CD4-positive, CD25-positive, alpha-beta regulatory T cell (primary cell): ENCODE results near the gene STBD1. TPM values are rescaled to one million over a fixed set of nuclear protein-coding genes. Genes with fewer than 3 reads are reported as not detected.

Experiments
- ATAC-seq, 2 donors: fragments of 150-1000 bp; cut with Tn5 transposase; one replicate each; pipeline ENCODE4 v1.10.0; 2021; ENCODE audit warnings: low read depth in 2 of 2, moderate number of reproducible peaks in 2 of 2, moderate library complexity in 1 of 2
- DNase-seq, 3 donors: peaks; one replicate each; pipeline versions ENCODE4 v3.0.0 to v3.0.0-alpha.2; 2012 to 2022; ENCODE audit warnings: mixed read lengths in 1 of 3
- H3K27ac ChIP-seq: one replicate; pipeline ENCODE4 v1.7.0; 2013; ENCODE audit warnings: mild to moderate bottlenecking, low read length; ENCODE audit not compliant: insufficient read depth, poor library complexity, severe bottlenecking
- H3K27me3 ChIP-seq: one replicate; pipeline ENCODE4 v1.7.0; 2013; ENCODE audit warnings: low read length; ENCODE audit not compliant: control insufficient read depth, insufficient read depth
- H3K36me3 ChIP-seq: one replicate; pipeline ENCODE4 v1.7.0; 2013; ENCODE audit warnings: mild to moderate bottlenecking, low read length, moderate library complexity; ENCODE audit not compliant: control insufficient read depth, insufficient read depth
- H3K4me1 ChIP-seq: 2 replicates; pipeline ENCODE4 v1.7.0; 2013; ENCODE audit warnings: mild to moderate bottlenecking, low read length; ENCODE audit not compliant: insufficient read depth, control insufficient read depth, poor library complexity, severe bottlenecking
- H3K4me3 ChIP-seq: one replicate; pipeline ENCODE4 v1.7.0; 2013; ENCODE audit warnings: low read depth, mild to moderate bottlenecking, low read length, moderate library complexity
- H3K9me3 ChIP-seq, 2 experiments: 1 replicate in 1 of 2; 2 replicates in 1 of 2; pipeline ENCODE4 v1.7.0; 2013; ENCODE audit warnings: low read length in 2 of 2, mild to moderate bottlenecking in 1 of 2, moderate library complexity in 1 of 2; ENCODE audit not compliant: control insufficient read depth in 2 of 2
- H3K27ac Mint-ChIP-seq, 3 donors: one replicate each; pipeline ENCODE4 v1.8.0; 2020 to 2022; ENCODE audit warnings: mild to moderate bottlenecking in 3 of 3, mixed read lengths in 3 of 3, moderate library complexity in 2 of 3
- H3K27me3 Mint-ChIP-seq: one replicate; pipeline ENCODE4 v1.8.0; 2022; ENCODE audit warnings: mild to moderate bottlenecking, mixed read lengths
- H3K36me3 Mint-ChIP-seq: one replicate; pipeline ENCODE4 v1.8.0; 2020; ENCODE audit warnings: mixed read lengths
- H3K4me1 Mint-ChIP-seq, 4 donors: one replicate each; pipeline ENCODE4 v1.8.0; 2020 to 2022; ENCODE audit warnings: mixed read lengths in 4 of 4, mild to moderate bottlenecking in 1 of 4
- H3K4me3 Mint-ChIP-seq, 4 donors: one replicate each; pipeline ENCODE4 v1.8.0; 2020 to 2022; ENCODE audit warnings: mild to moderate bottlenecking in 4 of 4, mixed read lengths in 4 of 4, moderate library complexity in 3 of 4
- H3K9me3 Mint-ChIP-seq, 7 donors: one replicate each; pipeline ENCODE4 v1.8.0; 2020 to 2022; ENCODE audit warnings: mixed read lengths in 7 of 7, mild to moderate bottlenecking in 3 of 7, moderate library complexity in 2 of 7
- polyA plus RNA-seq, 4 donors: library from polyadenylated mRNA; unstranded; fragments of 300-500 nt; fragmentation: Illumina TruSeq; gene quantifications; one replicate each; pipeline ENCODE4 v1.2.3, GENCODE V29; 2021
- total RNA-seq: library from RNA; stranded (reverse); gene quantifications from one replicate; pipeline ENCODE4 v1.2.3, GENCODE V29; 2022

STBD1 gene
- total RNA-seq (0.47 TPM), polyA plus RNA-seq (1 to 10 TPM in 1 of 4 donors, under 1 TPM in 3; 0.17 to 1.5 (median 0.37) TPM)

DNA sequence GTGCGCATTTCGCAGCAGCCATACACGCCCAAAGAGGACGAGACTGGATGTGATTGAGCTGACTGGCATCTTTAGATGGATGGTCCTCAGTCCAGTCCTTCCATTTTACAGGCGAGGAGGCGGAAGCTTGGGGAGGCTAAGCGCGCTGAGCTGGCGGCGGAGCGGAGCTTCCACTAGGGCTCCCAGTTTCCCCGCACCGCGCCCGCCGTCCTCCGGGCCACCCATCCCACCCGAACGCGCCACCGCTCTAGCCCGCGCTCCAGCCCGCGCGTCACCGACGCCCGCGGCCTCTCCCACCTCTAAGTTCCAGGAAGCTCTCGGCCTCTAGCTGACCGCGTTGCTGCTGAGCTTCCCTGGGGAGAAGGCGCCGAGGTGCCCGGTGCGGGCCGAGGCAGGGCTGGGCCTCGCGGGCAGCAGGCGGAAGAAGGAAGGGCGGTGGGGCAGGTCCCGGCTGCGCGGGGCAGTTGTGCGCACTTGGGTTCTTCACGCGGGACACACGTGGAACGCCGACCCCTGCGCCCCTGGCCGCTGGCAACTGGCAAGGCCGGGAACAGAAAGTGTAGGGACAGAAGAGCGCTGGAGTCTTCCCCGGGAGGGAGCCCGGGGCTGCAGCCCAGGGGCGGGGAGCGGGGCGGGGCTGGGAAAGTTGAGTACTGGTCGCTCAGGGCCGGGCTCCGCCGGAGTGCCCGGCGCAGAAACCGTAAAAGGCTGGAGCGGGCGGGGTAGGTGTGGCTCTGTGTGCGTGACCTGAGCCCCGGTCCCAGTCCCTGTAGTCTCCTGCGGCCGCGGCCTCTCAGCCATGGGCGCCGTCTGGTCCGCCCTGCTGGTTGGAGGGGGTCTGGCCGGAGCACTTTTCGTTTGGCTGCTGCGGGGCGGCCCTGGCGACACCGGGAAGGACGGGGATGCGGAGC is at the start of gene STBD1:
Gene STBD1, plus strand, starts transcription at position 763 of the 911 bp plus-strand sequence. Its CDS starts 37 bp downstream, at position 800.
- H3K9me3 ChIP-seq = no peaks in the 10 kb centered on the region
- H3K4me1 ChIP-seq = peaks cover 32% of the 10 kb centered on the region
- Mint-ChIP-seq H3K9me3 (peaks cover 0 to 2% (median 1%) of the 10 kb centered on the region in 7 donors), H3K4me3 (peak within 1 kb of the TSS; percentile 75 to 86 (median 82)), H3K27me3 (peaks cover 28% of the 10 kb centered on the region), H3K36me3 (no peaks in the 10 kb centered on the region), H3K4me1 (peaks cover 8 to 44% (median 17%) of the 10 kb centered on the region in 4 donors), H3K27ac (peak within 1 kb of the TSS in 2 of 3 donors; percentile 9 to 48)
- H3K27ac ChIP-seq = no peak within 1 kb of the TSS
- H3K27me3 ChIP-seq = no peaks in the 10 kb centered on the region
- ATAC-seq = peak; percentile 11 to 32
- peak in 2 of 3 donors; percentile 2 to 34 for DNase-seq
- H3K36me3 ChIP-seq = no peaks in the 10 kb centered on the region
- peak within 1 kb of the TSS; percentile 61 for H3K4me3 ChIP-seq

- H3K27me3 Mint-ChIP-seq = peaks cover 60% of the 10 kb centered on the region
- no peaks in the 10 kb centered on the region for H3K9me3 Mint-ChIP-seq
- Histone ChIP-seq H3K27me3 (peaks cover 21% of the 10 kb centered on the region), H3K27ac (no peak overlapping the region), H3K4me1 (no peaks in the 10 kb centered on the region), H3K4me3 (no peak overlapping the region), H3K9me3 (no peaks in the 10 kb centered on the region), H3K36me3 (no peaks in the 10 kb centered on the region)
- no peaks in the 10 kb centered on the region for H3K36me3 Mint-ChIP-seq
- DNase-seq (no peak), ATAC-seq (no peak)
- H3K4me1 Mint-ChIP-seq = no peaks in the 10 kb centered on the region
- no peak overlapping the region for H3K4me3 Mint-ChIP-seq
- H3K27ac Mint-ChIP-seq = no peak overlapping the region
These were observed 49.6 kb upstream of the STBD1 start for GRCh38 chr4:76256968-76257367.

GRCh38 chr4:76257824-76258223 is 48.7 kb upstream of the STBD1 start:
- DNase-seq = no peak
- Mint-ChIP-seq H3K36me3 (no peaks in the 10 kb centered on the region), H3K27me3 (peaks cover 56% of the 10 kb centered on the region), H3K4me1 (no peaks in the 10 kb centered on the region), H3K27ac (no peak overlapping the region), H3K9me3 (no peaks in the 10 kb centered on the region), H3K4me3 (no peak overlapping the region)
- peaks cover 13% of the 10 kb centered on the region for H3K27me3 ChIP-seq
- no peaks in the 10 kb centered on the region for H3K36me3 ChIP-seq
- no peak overlapping the region for H3K27ac ChIP-seq
- ATAC-seq = no peak
- H3K4me3 ChIP-seq = no peak overlapping the region
- H3K4me1 ChIP-seq = no peaks in the 10 kb centered on the region
- H3K9me3 ChIP-seq = no peaks in the 10 kb centered on the region

GRCh38 chr4:76260571-76260970 is 46.0 kb upstream of the STBD1 start:
- no peak overlapping the region for H3K4me3 Mint-ChIP-seq
- no peaks in the 10 kb centered on the region for H3K4me1 Mint-ChIP-seq
- H3K36me3 ChIP-seq = no peaks in the 10 kb centered on the region
- H3K27me3 ChIP-seq = peaks cover 3% of the 10 kb centered on the region
- no peaks in the 10 kb centered on the region for H3K9me3 ChIP-seq
- DNase-seq (no peak), ATAC-seq (no peak)
- peaks cover 30% of the 10 kb centered on the region for H3K27me3 Mint-ChIP-seq
- no peaks in the 10 kb centered on the region for H3K36me3 Mint-ChIP-seq
- H3K27ac ChIP-seq = no peak overlapping the region
- no peak overlapping the region for H3K4me3 ChIP-seq
- H3K27ac Mint-ChIP-seq = no peak overlapping the region
- H3K4me1 ChIP-seq = no peaks in the 10 kb centered on the region
- H3K9me3 Mint-ChIP-seq = no peaks in the 10 kb centered on the region

DNA sequence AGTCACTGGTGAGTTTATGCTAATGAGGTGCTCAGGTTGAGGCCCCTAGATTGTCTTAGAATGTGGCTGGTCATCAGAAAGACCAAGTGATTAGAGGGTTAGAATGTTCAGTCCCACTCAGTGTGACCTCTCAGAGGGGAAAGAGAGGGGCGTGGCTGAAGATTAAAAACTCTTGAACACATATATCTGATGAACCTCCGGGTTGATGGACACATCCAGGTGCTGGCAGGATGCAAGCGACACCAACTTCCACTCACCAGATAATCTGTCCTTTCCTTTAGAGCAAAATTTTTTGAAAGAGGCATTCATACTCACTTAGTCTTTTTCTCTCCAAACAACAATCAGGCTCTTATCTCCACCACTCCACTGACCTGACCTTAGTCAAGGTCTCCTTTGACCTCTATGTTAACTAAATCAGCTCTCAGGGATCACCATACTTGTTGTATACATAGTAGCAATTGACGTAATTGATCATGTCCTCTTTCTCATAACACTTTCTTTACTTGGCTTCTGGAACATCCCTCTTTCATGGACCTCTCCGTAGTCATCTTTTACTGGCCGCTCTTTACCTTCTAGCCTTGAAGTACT is 40.8 kb upstream of the STBD1 start:
- no peaks in the 10 kb centered on the region for H3K36me3 Mint-ChIP-seq
- H3K9me3 ChIP-seq = no peaks in the 10 kb centered on the region
- ATAC-seq (no peak), DNase-seq (no peak)
- H3K4me1 ChIP-seq = no peaks in the 10 kb centered on the region
- no peak overlapping the region for H3K4me3 Mint-ChIP-seq
- H3K9me3 Mint-ChIP-seq = peaks cover 0 to under 1% (median 0%) of the 10 kb centered on the region in 7 donors
- peaks cover 3% of the 10 kb centered on the region for H3K27me3 ChIP-seq
- no peaks in the 10 kb centered on the region for H3K4me1 Mint-ChIP-seq
- H3K27me3 Mint-ChIP-seq = peaks cover 8% of the 10 kb centered on the region
- no peak overlapping the region for H3K4me3 ChIP-seq
- H3K36me3 ChIP-seq = no peaks in the 10 kb centered on the region
- H3K27ac ChIP-seq = no peak overlapping the region
- H3K27ac Mint-ChIP-seq = no peak overlapping the region

- Mint-ChIP-seq H3K9me3 (peaks cover 0 to 2% (median 0%) of the 10 kb centered on the region in 7 donors), H3K4me3 (no peak overlapping the region), H3K27ac (no peak overlapping the region), H3K36me3 (no peaks in the 10 kb centered on the region), H3K27me3 (peaks cover 15% of the 10 kb centered on the region), H3K4me1 (no peaks in the 10 kb centered on the region)
- Histone ChIP-seq H3K9me3 (no peaks in the 10 kb centered on the region), H3K36me3 (no peaks in the 10 kb centered on the region), H3K27ac (no peak overlapping the region), H3K4me1 (no peaks in the 10 kb centered on the region), H3K27me3 (peaks cover 3% of the 10 kb centered on the region), H3K4me3 (no peak overlapping the region)
- ATAC-seq (no peak), DNase-seq (no peak)
These were observed 39.9 kb upstream of the STBD1 start for GRCh38 chr4:76266627-76267026.

DNA sequence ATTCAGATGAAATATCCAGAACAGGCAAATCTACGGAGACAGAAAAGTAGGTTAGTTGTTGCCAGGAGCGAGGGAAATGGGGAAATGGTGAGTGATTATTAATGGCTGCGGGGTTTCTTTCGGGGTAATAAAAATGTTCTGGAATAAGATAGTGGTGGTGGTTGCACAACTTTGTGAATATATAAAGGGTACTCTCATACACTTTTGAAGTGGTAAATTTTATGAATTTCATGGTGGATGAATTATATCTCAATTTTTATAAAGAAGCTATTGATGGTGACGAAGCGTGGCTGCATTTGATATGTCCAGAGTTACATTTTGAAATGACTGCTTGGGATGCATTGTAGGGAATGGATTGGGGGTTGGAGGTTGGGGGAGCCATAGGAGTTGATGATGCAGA is 38.7 kb upstream of the STBD1 start:
- H3K36me3 ChIP-seq = no peaks in the 10 kb centered on the region
- no peaks in the 10 kb centered on the region for H3K4me1 ChIP-seq
- Mint-ChIP-seq H3K4me1 (no peaks in the 10 kb centered on the region), H3K36me3 (no peaks in the 10 kb centered on the region), H3K27me3 (peaks cover 17% of the 10 kb centered on the region), H3K27ac (no peak overlapping the region), H3K4me3 (no peak overlapping the region), H3K9me3 (peaks cover 0 to 2% (median 0%) of the 10 kb centered on the region in 7 donors)
- ATAC-seq (no peak), DNase-seq (no peak)
- H3K4me3 ChIP-seq = no peak overlapping the region
- H3K27ac ChIP-seq = no peak overlapping the region
- H3K27me3 ChIP-seq = peaks cover 3% of the 10 kb centered on the region
- H3K9me3 ChIP-seq = no peaks in the 10 kb centered on the region
